ENCODE measurements around the gene ATP5F1C.

Gene ATP5F1C

GRCh38 chr10:7755103-7755502, 32.9 kb upstream of the ATP5F1C start:
- POLR2A ChIA-PET = no interaction called here
- TF ChIP-seq CTCF (IDR thresholded peaks at IDR 0.05; ENCODE audit: insufficient read depth, low read length, missing control alignments) = no peak
- DNase-seq (ENCODE audit: low read depth, low spot score) = no peak
- CTCF ChIA-PET = interaction anchor here (1.3 to 1.5 kb wide), 3 partner anchors 9 to 1552 kb away, joined by 3 read pairs; no protein-coding TSS in a partner anchor
- no peak overlapping the region for H3K4me3 ChIP-seq (ENCODE audit: low read depth, low read length)

- ChIA-PET POLR2A (no interaction called here), CTCF (interaction anchor here (0.6 to 1.6 kb wide), 8 partner anchors 9 to 1551 kb away, joined by 3 to 6 read pairs (median 3); no protein-coding TSS in a partner anchor)
- no peak for DNase-seq (ENCODE audit: low read depth, low spot score)
- no peak overlapping the region for H3K4me3 ChIP-seq (ENCODE audit: low read depth, low read length)
- TF ChIP-seq CTCF (IDR thresholded peaks at IDR 0.05; ENCODE audit: insufficient read depth, low read length, missing control alignments) = peak; percentile 59
These were observed 31.5 kb upstream of the ATP5F1C start for GRCh38 chr10:7756360-7756992.

- no peak for TF ChIP-seq CTCF (IDR thresholded peaks at IDR 0.05; ENCODE audit: insufficient read depth, low read length, missing control alignments)
- DNase-seq (ENCODE audit: low read depth, low spot score) = no peak
- H3K4me3 ChIP-seq (ENCODE audit: low read depth, low read length) = no peak overlapping the region
- ChIA-PET POLR2A (no interaction called here), CTCF (interaction anchor here (1.2 kb wide), 1 partner anchor 8 kb away, joined by 3 read pairs; no protein-coding TSS in a partner anchor)
These were observed 24.0 kb upstream of the ATP5F1C start for GRCh38 chr10:7763929-7764328.

- ChIA-PET POLR2A (no interaction called here), CTCF (interaction anchor here (1.7 kb wide), 1 partner anchor 10 kb away, joined by 6 read pairs; no protein-coding TSS in a partner anchor)
- no peak for TF ChIP-seq CTCF (IDR thresholded peaks at IDR 0.05; ENCODE audit: insufficient read depth, low read length, missing control alignments)
These were observed 21.7 kb upstream of the ATP5F1C start for GRCh38 chr10:7766241-7766640.

GRCh38 chr10:7767209-7767608, 20.8 kb upstream of the ATP5F1C start:
- CTCF ChIA-PET = interaction anchor here (1.7 kb wide), 1 partner anchor 11 kb away, joined by 6 read pairs; no protein-coding TSS in a partner anchor
- H3K4me3 ChIP-seq (ENCODE audit: low read depth, low read length) = no peak overlapping the region
- no peak for TF ChIP-seq CTCF (IDR thresholded peaks at IDR 0.05; ENCODE audit: insufficient read depth, low read length, missing control alignments)
- POLR2A ChIA-PET = interaction anchor here (0.7 to 1.2 kb wide), 3 partner anchors 21 to 51 kb away, joined by 3 to 5 read pairs (median 4); partner anchors contain the start of genes ATP5F1C, KIN and TAF3
- DNase-seq (ENCODE audit: low read depth, low spot score) = peak; percentile 52

More at GRCh38 chr10:7766241-7766640, 21.7 kb upstream of the ATP5F1C start:
- no peak overlapping the region for H3K4me3 ChIP-seq (ENCODE audit: low read depth, low read length)
- DNase-seq (ENCODE audit: low read depth, low spot score) = no peak

- POLR2A ChIA-PET = interaction anchor here (1.0 kb wide), 1 partner anchor 9 kb away, joined by 3 read pairs; no protein-coding TSS in a partner anchor
- CTCF ChIA-PET = interaction anchor here (0.6 kb wide), 1 partner anchor 73 kb away, joined by 3 read pairs; no protein-coding TSS in a partner anchor
These were observed 19.6 kb upstream of the ATP5F1C start for GRCh38 chr10:7768417-7768816.

More at GRCh38 chr10:7768417-7768816, 19.6 kb upstream of the ATP5F1C start:
- no peak overlapping the region for H3K4me3 ChIP-seq (ENCODE audit: low read depth, low read length)
- TF ChIP-seq CTCF (IDR thresholded peaks at IDR 0.05; ENCODE audit: insufficient read depth, low read length, missing control alignments) = no peak
- DNase-seq (ENCODE audit: low read depth, low spot score) = no peak
